Urinary bladder (tissue), 4 donors: ENCODE measurements around the gene PPP1R12A. TPM values are rescaled to one million over a fixed set of nuclear protein-coding genes. Genes with fewer than 3 reads are reported as not detected.

Experiments used
- DNase-seq: peaks from one replicate; pipeline ENCODE4 v3.0.0-alpha.2; 2015; ENCODE audit errors: extremely low spot score
- H3K27ac ChIP-seq: one replicate; pipeline ENCODE4 v1.5.1; 2013; ENCODE audit warnings: low read depth, mild to moderate bottlenecking, moderate library complexity
- H3K36me3 ChIP-seq: one replicate; pipeline ENCODE4 v1.6.1; 2013; ENCODE audit warnings: mild to moderate bottlenecking, moderate library complexity; ENCODE audit not compliant: insufficient read depth
- H3K4me1 ChIP-seq: one replicate; pipeline ENCODE4 v1.6.1; 2013; ENCODE audit warnings: mild to moderate bottlenecking, moderate library complexity; ENCODE audit not compliant: insufficient read depth
- H3K4me3 ChIP-seq: one replicate; pipeline ENCODE4 v1.5.1; 2013; ENCODE audit warnings: low read depth, low read length
- WGBS: extraction: QIAGEN DNeasy Blood & Tissue Kit; methylation state at CpG from one replicate; pipeline ENCODE4 v1.1.7; 2013; 5-methylcytosine and 5-hydroxymethylcytosine counted together
- polyA plus RNA-seq: library from polyadenylated mRNA; stranded (reverse); fragments of 200-250 nt; gene quantifications from one replicate; pipeline ENCODE4 v1.2.3, GENCODE V29; 2013
- small RNA-seq: library from RNA; depleted of rRNA; stranded (forward); fragments of <200 nt; gene quantifications from one replicate; pipeline ENCODE3, GENCODE V24; 2014
- total RNA-seq: library from RNA; depleted of rRNA; stranded (reverse); fragments of >200 nt; gene quantifications from one replicate; pipeline ENCODE4 v1.2.3, GENCODE V29; 2014
- donor health status: healthy with polysubstance abuse.
- donor health status: healthy.

The PPP1R12A gene
- total and polyA plus RNA-seq, 2 donors, result 177 to 668 TPM

GRCh38 chr12:79725987-79726386, 208.9 kb downstream of the PPP1R12A start:
- Histone ChIP-seq H3K4me1 (no peaks in the 10 kb centered on the region), H3K27ac (no peak overlapping the region), H3K36me3 (no peaks in the 10 kb centered on the region), H3K4me3 (no peak overlapping the region)
- 65% methylated on average over 1 of the region's 1 CpG for WGBS
- no peak for DNase-seq

Small RNA genes lying within 50 kb of the gene (small RNA-seq; reads per million reads assigned to genes)
- gene RNA5SP363, result not detected

Other genes starting within 250 kb of the PPP1R12A start
- 117 TPM for gene PAWR, start 244.1 kb downstream of the PPP1R12A start, total RNA-seq
- 26.3 TPM for gene PAWR, start 244.1 kb downstream of the PPP1R12A start, polyA plus RNA-seq
- gene OTOGL, start 164.4 kb upstream of the PPP1R12A start, total RNA-seq, result 4.5 TPM
- gene OTOGL, start 164.4 kb upstream of the PPP1R12A start, polyA plus RNA-seq, result 0.66 TPM